ENCODE results near the gene ME3.

- no peak for TF ChIP-seq TAF1 (conservative IDR thresholded peaks at IDR 0.05)
- no peak for TF ChIP-seq REST (IDR thresholded peaks at IDR 0.05)
- TF ChIP-seq CTCF (IDR thresholded peaks at IDR 0.05; ENCODE audit: low read depth, low read length, missing input control): no peak
- no peak for TF ChIP-seq SP1 (IDR thresholded peaks at IDR 0.05)
- no peak for TF ChIP-seq RAD21 (IDR thresholded peaks at IDR 0.05)
- no peak for TF ChIP-seq GABPA (IDR thresholded peaks at IDR 0.05 in 1 of 2, conservative IDR thresholded peaks at IDR 0.05 in 1 of 2)
- no peak for TF ChIP-seq FOXA1 (IDR thresholded peaks at IDR 0.05)
- TF ChIP-seq YY1 (IDR thresholded peaks at IDR 0.05): no peak
- no peak for TF ChIP-seq ATF3 (IDR thresholded peaks at IDR 0.05)
- no peak for TF ChIP-seq RXRA (IDR thresholded peaks at IDR 0.05)
- TF ChIP-seq MAX (IDR thresholded peaks at IDR 0.05): no peak
- TF ChIP-seq JUND (IDR thresholded peaks at IDR 0.05): no peak
- TF ChIP-seq HNF4G (IDR thresholded peaks at IDR 0.05): no peak
- no peak for TF ChIP-seq ZBTB33 (IDR thresholded peaks at IDR 0.05)
These were observed 78.6 kb downstream of the ME3 start for GRCh38 chr11:86593833-86594232.

Measured in liver (tissue), 3 donors.